ENCODE measurements around the gene RAMACL.

The RAMACL gene

GRCh38 chr6:166575205-166575604 lies 11.3 kb downstream of the RAMACL start:
- no peak for DNase-seq (ENCODE audit: low read depth)

GRCh38 chr6:166573511-166574216 lies 12.8 kb downstream of the RAMACL start:
- DNase-seq (ENCODE audit: low read depth), result no peak

DNA sequence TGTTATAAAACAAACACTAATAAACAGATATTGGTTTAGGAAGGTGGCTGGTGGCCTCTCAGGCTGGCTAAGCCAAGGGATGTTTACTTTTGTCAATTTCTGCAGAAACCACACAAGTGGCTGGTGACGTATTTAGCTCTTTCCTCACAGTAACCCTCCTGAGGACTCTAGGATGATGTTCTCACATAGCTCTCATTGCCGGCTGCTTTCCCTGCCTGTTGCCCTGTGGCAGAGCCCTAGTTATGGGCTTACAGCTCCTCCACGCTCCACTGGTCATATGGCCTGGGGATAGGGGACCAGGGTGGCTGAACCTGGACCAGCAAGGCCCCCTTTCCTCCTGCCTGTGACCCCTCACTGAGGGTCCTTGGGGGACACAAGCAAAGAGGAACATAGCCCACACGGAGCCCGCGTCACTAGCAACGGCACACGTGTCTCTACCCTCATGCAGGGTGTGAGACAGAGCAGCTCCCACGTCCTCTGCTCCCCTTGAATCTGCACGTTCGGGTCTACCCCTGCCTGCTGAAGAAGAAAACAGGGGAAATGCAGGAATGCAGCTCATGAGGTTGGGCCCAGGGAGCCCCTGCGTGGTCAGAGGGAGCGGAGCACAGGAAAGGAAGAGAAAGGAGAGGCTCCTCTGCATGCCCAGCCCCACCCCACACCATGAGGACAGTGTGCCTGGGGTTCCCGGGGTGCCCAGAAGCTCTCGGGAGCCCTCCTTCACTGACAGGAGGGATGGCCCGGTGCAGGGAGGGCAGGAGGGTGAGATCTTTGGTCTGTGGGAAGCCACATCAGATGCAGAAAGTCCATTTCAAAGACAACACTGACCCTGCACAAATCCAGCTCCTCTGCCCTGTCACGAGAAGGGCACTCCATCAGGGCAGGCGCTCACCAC lies 13.9 kb downstream of the RAMACL start:
- DNase-seq (ENCODE audit: low read depth), result no peak

DNA sequence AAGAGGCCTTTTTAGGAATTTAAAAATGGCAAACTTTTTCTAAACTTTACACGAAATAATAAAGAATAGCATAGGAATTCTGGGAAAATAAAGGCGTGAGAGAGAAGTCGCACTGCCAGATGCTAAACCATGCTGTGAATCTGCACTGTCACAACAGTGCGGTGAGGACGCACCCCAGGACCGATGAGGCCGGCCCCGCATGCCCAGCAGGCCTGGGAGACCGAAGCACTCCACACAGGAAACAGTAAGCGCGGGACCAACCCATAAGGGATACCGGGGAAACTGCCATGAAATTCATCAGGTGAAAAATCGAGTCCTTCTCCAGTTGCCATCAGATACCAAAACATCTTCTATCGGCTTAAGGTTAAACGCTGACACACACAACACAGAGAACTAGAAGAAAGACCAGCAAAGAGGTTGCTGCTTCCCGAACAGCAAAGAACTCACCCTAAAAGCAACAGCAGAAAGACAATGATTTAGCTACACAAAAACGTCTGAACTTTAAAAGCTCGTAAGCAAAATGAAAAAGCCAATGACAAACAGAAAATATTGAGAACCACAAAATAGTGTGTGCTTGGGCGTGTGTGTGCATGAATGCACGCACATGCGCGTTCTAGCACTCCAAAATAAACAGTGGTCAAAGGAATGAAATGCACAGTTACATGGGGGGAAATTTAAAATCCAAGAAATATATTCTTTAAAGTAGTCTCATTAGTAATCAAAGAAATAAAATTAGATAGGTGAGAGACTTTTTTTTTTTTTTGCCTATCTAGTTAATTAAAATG lies 15.4 kb downstream of the RAMACL start:
- no peak for DNase-seq (ENCODE audit: low read depth)

- no peak for DNase-seq (ENCODE audit: low read depth)
Measured at GRCh38 chr6:166569206-166569605, 17.3 kb downstream of the RAMACL start.

GRCh38 chr6:166567813-166568212 lies 18.7 kb downstream of the RAMACL start:
- no peak for DNase-seq (ENCODE audit: low read depth)

DNA sequence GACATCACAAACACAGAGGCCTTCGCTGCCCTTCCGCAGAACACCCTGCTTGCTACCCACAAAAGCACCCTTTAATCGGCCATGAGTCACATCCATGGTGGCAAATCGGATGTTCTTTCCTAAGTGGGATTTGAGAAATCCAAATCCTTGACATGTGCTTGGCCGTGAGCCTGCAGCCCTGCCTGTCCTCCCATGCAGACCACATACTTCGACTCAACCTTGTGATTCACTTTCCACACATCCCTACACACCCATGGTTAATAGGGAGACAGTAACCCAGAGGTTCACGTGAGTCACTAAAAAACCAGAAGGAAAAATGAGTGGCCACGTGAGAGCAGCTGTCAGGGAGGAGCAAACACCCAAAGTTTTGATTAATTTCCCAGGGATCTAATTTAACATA lies 19.4 kb downstream of the RAMACL start:
- no peak for DNase-seq (ENCODE audit: low read depth)

DNA sequence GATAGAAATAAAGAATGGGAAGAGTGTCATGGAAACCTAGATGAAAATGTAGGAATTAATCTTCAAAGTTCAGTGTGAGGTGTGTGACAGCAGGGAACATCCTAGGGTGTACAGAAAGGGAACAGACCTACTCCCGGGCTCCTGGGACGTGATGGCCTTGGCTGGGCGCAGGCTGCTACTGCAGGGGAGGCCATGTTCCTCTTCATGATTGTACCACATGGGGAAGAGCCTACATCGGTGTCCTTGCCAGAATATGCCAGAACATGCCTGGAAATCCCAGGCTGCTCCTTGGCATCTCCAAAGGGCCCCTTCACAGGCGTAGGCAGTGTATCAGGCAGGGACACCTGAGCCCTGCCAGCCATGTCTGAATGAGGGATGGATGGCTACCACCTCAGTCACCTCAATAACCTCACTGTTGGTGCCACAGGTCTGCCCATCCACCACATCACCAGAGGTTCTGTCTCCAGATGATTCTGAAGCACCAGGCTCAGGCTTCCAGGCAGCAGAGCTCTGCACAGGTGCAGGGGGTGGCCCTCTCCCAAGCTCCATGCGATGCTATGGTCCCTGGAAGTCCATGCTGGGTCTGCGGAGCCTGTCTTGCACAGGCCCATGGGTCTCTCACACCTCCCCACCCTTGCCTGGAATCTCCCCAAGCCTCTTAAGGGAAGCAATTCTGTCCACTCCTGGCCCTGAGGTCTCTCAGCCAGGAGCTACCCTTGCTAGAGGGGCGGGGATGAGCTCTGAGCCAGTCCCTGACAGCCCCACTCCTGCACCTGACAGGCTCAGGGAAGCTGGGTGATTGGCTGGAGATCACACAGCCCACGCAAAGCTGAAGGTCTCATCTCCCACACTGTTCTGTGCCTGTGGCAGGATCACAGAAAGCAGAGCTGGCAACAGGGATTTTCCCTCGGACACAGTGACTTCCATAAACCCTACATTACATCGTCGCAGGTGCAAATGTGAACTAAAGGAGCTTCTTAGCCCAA lies 20.2 kb downstream of the RAMACL start:
- no peak for DNase-seq (ENCODE audit: low read depth)

DNA sequence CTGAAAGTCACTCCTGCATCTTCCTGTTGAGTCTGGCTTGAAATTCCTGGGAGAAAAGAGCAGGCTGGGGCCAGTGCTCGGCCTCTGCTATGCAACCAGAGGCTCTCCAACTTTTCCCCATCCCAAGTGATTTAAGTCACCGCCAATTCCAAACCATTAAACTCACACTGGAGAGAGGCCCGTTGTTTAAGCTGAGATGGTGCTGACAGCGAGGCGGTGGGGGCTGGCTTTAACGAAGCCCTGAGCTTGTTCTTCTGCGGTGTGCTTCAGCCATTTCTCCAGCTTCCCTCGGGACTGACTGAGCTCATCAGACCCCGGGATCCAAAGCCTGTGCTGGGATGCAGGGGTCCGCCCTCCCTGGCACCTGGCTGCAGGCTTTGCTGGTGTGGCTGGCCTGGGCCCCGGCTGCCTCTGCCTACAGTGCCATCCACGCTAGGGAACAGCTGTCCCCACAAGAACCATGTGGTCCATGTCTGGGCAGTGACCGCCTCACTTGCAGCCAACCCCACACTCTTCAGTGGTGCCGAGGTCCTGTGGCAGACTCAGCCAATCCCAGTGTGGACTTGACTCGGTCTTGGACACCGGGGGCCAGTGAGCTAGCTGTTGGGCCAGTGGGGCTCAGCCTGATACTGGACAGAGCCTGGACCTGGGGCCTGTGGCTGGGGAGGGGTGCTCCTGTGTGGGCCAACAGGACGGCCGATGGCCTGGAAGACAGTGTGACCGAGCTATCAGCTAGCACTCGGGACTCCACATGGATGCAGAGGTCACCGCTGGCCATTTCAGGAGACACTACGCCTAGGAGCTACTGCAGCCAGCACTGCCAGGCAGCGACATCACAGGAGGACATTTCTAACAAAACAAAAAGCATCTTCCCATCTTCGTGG lies 21.2 kb downstream of the RAMACL start:
- DNase-seq (ENCODE audit: low read depth), result no peak

DNA sequence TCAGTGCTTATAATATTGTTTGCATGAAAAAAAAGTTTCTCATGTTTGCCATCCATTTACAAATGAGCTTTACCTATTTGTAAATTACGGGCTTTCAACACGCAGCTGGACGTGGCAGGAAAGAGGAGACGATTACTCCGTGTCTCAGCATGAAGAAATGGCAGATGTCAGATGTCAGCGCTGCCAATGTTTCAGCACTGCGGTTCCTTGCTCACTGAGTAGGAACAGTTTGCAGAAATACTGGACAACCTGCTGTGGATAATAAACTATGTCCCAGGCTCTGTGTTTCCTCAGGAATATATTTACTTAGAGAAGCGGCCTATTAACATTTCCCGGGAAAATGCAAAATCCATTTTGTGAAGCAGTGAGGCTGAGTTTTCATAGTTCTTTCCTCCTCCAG lies 22.7 kb downstream of the RAMACL start:
- DNase-seq (ENCODE audit: low read depth), result no peak

GRCh38 chr6:166563200-166563599 lies 23.3 kb downstream of the RAMACL start:
- no peak for DNase-seq (ENCODE audit: low read depth)

DNA sequence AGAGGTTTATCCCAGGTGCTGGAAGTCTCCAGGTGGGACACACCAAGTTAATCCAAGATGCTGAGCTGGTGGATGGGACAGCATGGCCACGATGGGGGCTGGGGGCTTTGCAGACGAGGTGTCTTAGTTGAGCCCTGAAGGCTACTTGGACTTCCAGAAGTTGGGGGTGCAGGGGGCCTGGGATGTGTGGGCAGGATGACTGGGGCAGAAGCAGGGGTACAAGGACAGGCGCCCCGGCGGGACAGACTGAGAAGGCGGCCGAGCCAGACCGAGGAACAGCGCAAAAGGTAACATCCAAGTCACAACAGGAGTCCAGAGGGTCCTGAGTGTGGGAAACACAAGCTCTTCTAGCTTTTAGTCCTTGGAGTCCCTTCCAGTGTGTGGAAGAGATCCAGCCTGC lies 23.8 kb downstream of the RAMACL start:
- no peak for DNase-seq (ENCODE audit: low read depth)

- no peak for DNase-seq (ENCODE audit: low read depth)
Measured at GRCh38 chr6:166561771-166562359, 24.6 kb downstream of the RAMACL start.

DNA sequence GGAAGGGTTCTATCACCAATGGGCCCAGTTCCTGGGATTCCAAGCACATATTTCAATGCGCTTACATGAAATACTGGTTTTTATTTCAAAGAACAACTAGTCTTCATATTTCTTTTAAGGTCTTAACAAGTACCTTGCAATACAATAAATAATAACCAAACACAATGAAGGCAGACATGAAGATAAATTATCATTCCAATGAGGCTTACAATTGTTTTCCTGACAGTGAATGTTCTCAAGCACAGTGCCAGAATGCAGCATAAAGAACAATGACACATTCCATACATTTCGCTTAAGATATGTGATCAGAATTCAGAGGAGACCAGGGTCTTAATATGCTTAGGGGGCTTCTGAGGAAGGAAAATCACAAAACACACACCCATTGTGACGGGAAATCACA lies 26.3 kb downstream of the RAMACL start:
- DNase-seq (ENCODE audit: low read depth), result no peak

GRCh38 chr6:166559662-166560061 lies 26.8 kb downstream of the RAMACL start:
- DNase-seq (ENCODE audit: low read depth), result no peak

GRCh38 chr6:166559211-166559610 lies 27.3 kb downstream of the RAMACL start:
- DNase-seq (ENCODE audit: low read depth), result no peak

- no peak for DNase-seq (ENCODE audit: low read depth)
Measured at GRCh38 chr6:166558156-166559005, 28.1 kb downstream of the RAMACL start.

DNA sequence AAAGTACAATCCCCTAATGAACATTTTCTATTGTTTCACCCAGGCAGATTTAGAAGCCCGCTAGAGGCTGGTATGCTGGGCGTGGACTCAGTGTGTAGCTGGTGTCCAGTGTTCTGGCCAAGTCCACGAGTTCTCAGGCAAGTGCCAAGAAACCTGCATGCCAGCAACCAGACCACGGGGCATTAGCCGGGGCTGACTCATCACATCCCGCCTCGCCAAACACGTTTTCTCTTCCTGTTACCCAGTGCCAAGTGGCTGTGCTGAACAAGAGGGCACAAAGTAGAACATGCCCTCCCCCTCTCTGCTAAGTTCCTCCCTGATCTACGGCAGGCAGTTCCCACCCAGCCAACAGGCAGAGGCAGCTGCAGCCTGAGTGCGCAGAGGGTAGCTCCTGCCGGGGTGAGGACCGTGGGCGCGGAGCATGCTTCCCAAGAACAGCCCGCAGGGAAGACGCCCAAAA lies 29.6 kb downstream of the RAMACL start:
- DNase-seq (ENCODE audit: low read depth), result no peak

GRCh38 chr6:166556336-166556735 lies 30.1 kb downstream of the RAMACL start:
- DNase-seq (ENCODE audit: low read depth), result no peak
